Measurements from ENCODE around the gene RAB41. TPM values are rescaled to one million over a fixed set of nuclear protein-coding genes. Genes with fewer than 3 reads are reported as not detected.

The RAB41 gene
- total and polyA plus RNA-seq, 7 experiments from 2014 or later = not detected

- Histone ChIP-seq H3K9me3 (ENCODE audit: control insufficient read depth in 2 of 3, low read length in 3 of 3) (no peaks in the 10 kb centered on the region), H3K4me1 (ENCODE audit: control insufficient read depth in 2 of 2, insufficient read depth in 2 of 2, low read length in 2 of 2) (peaks cover 5 to 9% of the 10 kb centered on the region in 2 donors), H3K27ac (ENCODE audit: low read depth, low read length) (peak overlapping the region; percentile 60), H3K4me3 (ENCODE audit: low read length) (peak overlapping the region; percentile 89), H3K27me3 (ENCODE audit: control insufficient read depth in 2 of 2, insufficient read depth in 2 of 2, low read length in 2 of 2) (no peaks in the 10 kb centered on the region), H3K36me3 (ENCODE audit: control insufficient read depth in 2 of 3, insufficient read depth in 3 of 3, low read length in 3 of 3) (peaks cover 0 to 10% (median 0%) of the 10 kb centered on the region in 3 experiments)
- H3K36me3 Mint-ChIP-seq = peaks cover 0 to 16% (median 6%) of the 10 kb centered on the region in 5 donors
- CTCF ChIA-PET = no interaction called here
- DNase-seq = peak in 1 of 9 donors; percentile 4
- peaks cover 0 to 2% (median 0%) of the 10 kb centered on the region in 11 donors for H3K9me3 Mint-ChIP-seq
- no peaks in the 10 kb centered on the region for H3K27me3 Mint-ChIP-seq
- intact Hi-C loops (cut with micrococcal nuclease) = loop anchor here in 1 of 2 donors (5.0 kb wide), 1 partner anchor 93 kb away; no protein-coding TSS in a partner anchor
- peak overlapping the region; percentile 28 to 92 (median 84) for H3K27ac Mint-ChIP-seq
- H3K4me1 Mint-ChIP-seq = peaks cover 0 to 27% (median 15%) of the 10 kb centered on the region in 7 donors
- POLR2A ChIA-PET = interaction anchor here (0.7 to 1.4 kb wide), 3 partner anchors 110 to 156 kb away, joined by 3 to 6 read pairs (median 4); no protein-coding TSS in a partner anchor
- peak overlapping the region; percentile 84 to 93 (median 88) for H3K4me3 Mint-ChIP-seq
- no peak for ATAC-seq
These were observed 7.3 kb downstream of the RAB41 start for GRCh38 chrX:70289168-70289792.

- Mint-ChIP-seq H3K4me3 (peak within 1 kb of the TSS; percentile 84 to 93 (median 88)), H3K9me3 (peaks cover 0 to 2% (median 0%) of the 10 kb centered on the region in 11 donors), H3K4me1 (peaks cover 0 to 27% (median 15%) of the 10 kb centered on the region in 7 donors), H3K36me3 (peaks cover 0 to 11% (median 6%) of the 10 kb centered on the region in 5 donors), H3K27ac (peak within 1 kb of the TSS; percentile 36 to 92 (median 84)), H3K27me3 (no peaks in the 10 kb centered on the region)
- Histone ChIP-seq H3K4me1 (ENCODE audit: control insufficient read depth in 2 of 2, insufficient read depth in 2 of 2, low read length in 2 of 2) (peaks cover 5 to 9% of the 10 kb centered on the region in 2 donors), H3K27ac (ENCODE audit: low read depth, low read length) (peak within 1 kb of the TSS; percentile 60), H3K36me3 (ENCODE audit: control insufficient read depth in 2 of 3, insufficient read depth in 3 of 3, low read length in 3 of 3) (peaks cover 0 to 10% (median 0%) of the 10 kb centered on the region in 3 experiments), H3K9me3 (ENCODE audit: control insufficient read depth in 2 of 3, low read length in 3 of 3) (no peaks in the 10 kb centered on the region), H3K4me3 (ENCODE audit: low read length) (peak within 1 kb of the TSS; percentile 89), H3K27me3 (ENCODE audit: control insufficient read depth in 2 of 2, insufficient read depth in 2 of 2, low read length in 2 of 2) (no peaks in the 10 kb centered on the region)
- ATAC-seq (peak; percentile 99), DNase-seq (peak; percentile 47 to 86 (median 63))
- intact Hi-C loops (cut with micrococcal nuclease) = loop anchor here (1.0 to 10.0 kb wide), 6 partner anchors 47 to 675 kb away; partner anchors contain the start of genes IGBP1 (in 2 of the 2) and EDA (in 1 of the 2)
- ChIA-PET CTCF (interaction anchor here (0.7 kb wide), 1 partner anchor 13 kb away, joined by 4 read pairs; no protein-coding TSS in a partner anchor), POLR2A (interaction anchor here (0.6 to 1.4 kb wide), 3 partner anchors 109 to 156 kb away, joined by 3 to 6 read pairs (median 3); no protein-coding TSS in a partner anchor)
These were observed 8.1 kb downstream of the RAB41 start, which contains the start of the genes KIF4A and PDZD11 for GRCh38 chrX:70289793-70290770. Gene KIF4A (plus strand): TSS chrX:70290104. CDS start chrX:70290459, 355 bp downstream. Gene PDZD11 (minus strand): TSS chrX:70289927. CDS start chrX:70289341, 586 bp downstream.

GRCh38 chrX:70292788-70293187, 10.8 kb downstream of the RAB41 start:
- Mint-ChIP-seq H3K4me1 (peaks cover 0 to 29% (median 15%) of the 10 kb centered on the region in 7 donors), H3K9me3 (peaks cover 0 to 2% (median 0%) of the 10 kb centered on the region in 11 donors), H3K4me3 (peak overlapping the region in 1 of 10 donors; percentile 8), H3K36me3 (no peaks in the 10 kb centered on the region), H3K27ac (no peak overlapping the region), H3K27me3 (no peaks in the 10 kb centered on the region)
- intact Hi-C loops (cut with micrococcal nuclease) = loop anchor here in 1 of 2 donors (10.0 kb wide), 1 partner anchor 678 kb away; the partner anchor contains the start of gene EDA
- ChIA-PET POLR2A (interaction anchor here (0.6 kb wide), 1 partner anchor 838 kb away, joined by 3 read pairs; no protein-coding TSS in a partner anchor), CTCF (no interaction called here)
- ATAC-seq = no peak
- Histone ChIP-seq H3K36me3 (ENCODE audit: control insufficient read depth in 2 of 3, insufficient read depth in 3 of 3, low read length in 3 of 3) (no peaks in the 10 kb centered on the region), H3K4me1 (ENCODE audit: control insufficient read depth in 2 of 2, insufficient read depth in 2 of 2, low read length in 2 of 2) (peaks cover 5 to 9% of the 10 kb centered on the region in 2 donors), H3K9me3 (ENCODE audit: control insufficient read depth in 2 of 3, low read length in 3 of 3) (no peaks in the 10 kb centered on the region), H3K27ac (ENCODE audit: low read depth, low read length) (no peak overlapping the region), H3K27me3 (ENCODE audit: control insufficient read depth in 2 of 2, insufficient read depth in 2 of 2, low read length in 2 of 2) (no peaks in the 10 kb centered on the region), H3K4me3 (ENCODE audit: low read length) (no peak overlapping the region)
- DNase-seq = no peak

- peaks cover 0 to 2% (median 0%) of the 10 kb centered on the region in 11 donors for H3K9me3 Mint-ChIP-seq
- H3K4me1 Mint-ChIP-seq = peaks cover 0 to 29% (median 15%) of the 10 kb centered on the region in 7 donors
- H3K36me3 ChIP-seq (ENCODE audit: control insufficient read depth in 2 of 3, insufficient read depth in 3 of 3, low read length in 3 of 3) = no peaks in the 10 kb centered on the region
- no peaks in the 10 kb centered on the region for H3K9me3 ChIP-seq (ENCODE audit: control insufficient read depth in 2 of 3, low read length in 3 of 3)
- CTCF ChIA-PET = no interaction called here
- DNase-seq = no peak
- H3K36me3 Mint-ChIP-seq = no peaks in the 10 kb centered on the region
- H3K27me3 ChIP-seq (ENCODE audit: control insufficient read depth in 2 of 2, insufficient read depth in 2 of 2, low read length in 2 of 2) = no peaks in the 10 kb centered on the region
- intact Hi-C loops (cut with micrococcal nuclease) = loop anchor here in 1 of 2 donors (10.0 kb wide), 1 partner anchor 679 kb away; the partner anchor contains the start of gene EDA
- POLR2A ChIA-PET = no interaction called here
- no peaks in the 10 kb centered on the region for H3K27me3 Mint-ChIP-seq
- no peak for ATAC-seq
- H3K4me3 ChIP-seq (ENCODE audit: low read length) = no peak overlapping the region
- peaks cover 5 to 9% of the 10 kb centered on the region in 2 donors for H3K4me1 ChIP-seq (ENCODE audit: control insufficient read depth in 2 of 2, insufficient read depth in 2 of 2, low read length in 2 of 2)
- no peak overlapping the region for H3K4me3 Mint-ChIP-seq
- H3K27ac Mint-ChIP-seq = no peak overlapping the region
- no peak overlapping the region for H3K27ac ChIP-seq (ENCODE audit: low read depth, low read length)
These were observed 11.6 kb downstream of the RAB41 start for GRCh38 chrX:70293621-70294020.

GRCh38 chrX:70301716-70302115, 19.7 kb downstream of the RAB41 start:
- intact Hi-C loops (cut with micrococcal nuclease) = no loop called here

GRCh38 chrX:70313503-70313902, 31.5 kb downstream of the RAB41 start:
- H3K4me1 ChIP-seq (ENCODE audit: control insufficient read depth in 2 of 2, insufficient read depth in 2 of 2, low read length in 2 of 2) = no peaks in the 10 kb centered on the region
- H3K27ac Mint-ChIP-seq = no peak overlapping the region
- no peaks in the 10 kb centered on the region for H3K9me3 Mint-ChIP-seq
- H3K36me3 Mint-ChIP-seq = peaks cover 0 to 20% (median 0%) of the 10 kb centered on the region in 5 donors
- H3K9me3 ChIP-seq (ENCODE audit: control insufficient read depth in 2 of 3, low read length in 3 of 3) = no peaks in the 10 kb centered on the region
- H3K27me3 ChIP-seq (ENCODE audit: control insufficient read depth in 2 of 2, insufficient read depth in 2 of 2, low read length in 2 of 2) = no peaks in the 10 kb centered on the region
- ChIA-PET POLR2A (no interaction called here), CTCF (no interaction called here)
- H3K4me3 Mint-ChIP-seq = no peak overlapping the region
- H3K27me3 Mint-ChIP-seq = no peaks in the 10 kb centered on the region
- no peak overlapping the region for H3K4me3 ChIP-seq (ENCODE audit: low read length)
- DNase-seq = no peak
- no peaks in the 10 kb centered on the region for H3K36me3 ChIP-seq (ENCODE audit: control insufficient read depth in 2 of 3, insufficient read depth in 3 of 3, low read length in 3 of 3)
- H3K4me1 Mint-ChIP-seq = peaks cover 0 to 8% (median 0%) of the 10 kb centered on the region in 7 donors
- no peak overlapping the region for H3K27ac ChIP-seq (ENCODE audit: low read depth, low read length)
- intact Hi-C loops (cut with micrococcal nuclease) = no loop called here
- no peak for ATAC-seq

More at GRCh38 chrX:70301716-70302115, 19.7 kb downstream of the RAB41 start:
- Histone ChIP-seq H3K36me3 (ENCODE audit: control insufficient read depth in 2 of 3, insufficient read depth in 3 of 3, low read length in 3 of 3) (no peaks in the 10 kb centered on the region), H3K4me1 (ENCODE audit: control insufficient read depth in 2 of 2, insufficient read depth in 2 of 2, low read length in 2 of 2) (peaks cover 0 to 4% of the 10 kb centered on the region in 2 donors), H3K27me3 (ENCODE audit: control insufficient read depth in 2 of 2, insufficient read depth in 2 of 2, low read length in 2 of 2) (no peaks in the 10 kb centered on the region), H3K9me3 (ENCODE audit: control insufficient read depth in 2 of 3, low read length in 3 of 3) (no peaks in the 10 kb centered on the region), H3K4me3 (ENCODE audit: low read length) (no peak overlapping the region), H3K27ac (ENCODE audit: low read depth, low read length) (no peak overlapping the region)
- DNase-seq = no peak
- Mint-ChIP-seq H3K27me3 (no peaks in the 10 kb centered on the region), H3K9me3 (no peaks in the 10 kb centered on the region), H3K4me1 (peaks cover 0 to 21% (median 0%) of the 10 kb centered on the region in 7 donors), H3K36me3 (peaks cover 0 to 20% (median 0%) of the 10 kb centered on the region in 5 donors), H3K27ac (peak overlapping the region in 1 of 9 donors; percentile 49), H3K4me3 (no peak overlapping the region)
- POLR2A ChIA-PET = no interaction called here
- CTCF ChIA-PET = no interaction called here
- ATAC-seq = no peak

Measured in naive thymus-derived CD4-positive, alpha-beta T cell (primary cell).